ENCODE measurements around the gene CHD9.

CHD9 gene

DNA sequence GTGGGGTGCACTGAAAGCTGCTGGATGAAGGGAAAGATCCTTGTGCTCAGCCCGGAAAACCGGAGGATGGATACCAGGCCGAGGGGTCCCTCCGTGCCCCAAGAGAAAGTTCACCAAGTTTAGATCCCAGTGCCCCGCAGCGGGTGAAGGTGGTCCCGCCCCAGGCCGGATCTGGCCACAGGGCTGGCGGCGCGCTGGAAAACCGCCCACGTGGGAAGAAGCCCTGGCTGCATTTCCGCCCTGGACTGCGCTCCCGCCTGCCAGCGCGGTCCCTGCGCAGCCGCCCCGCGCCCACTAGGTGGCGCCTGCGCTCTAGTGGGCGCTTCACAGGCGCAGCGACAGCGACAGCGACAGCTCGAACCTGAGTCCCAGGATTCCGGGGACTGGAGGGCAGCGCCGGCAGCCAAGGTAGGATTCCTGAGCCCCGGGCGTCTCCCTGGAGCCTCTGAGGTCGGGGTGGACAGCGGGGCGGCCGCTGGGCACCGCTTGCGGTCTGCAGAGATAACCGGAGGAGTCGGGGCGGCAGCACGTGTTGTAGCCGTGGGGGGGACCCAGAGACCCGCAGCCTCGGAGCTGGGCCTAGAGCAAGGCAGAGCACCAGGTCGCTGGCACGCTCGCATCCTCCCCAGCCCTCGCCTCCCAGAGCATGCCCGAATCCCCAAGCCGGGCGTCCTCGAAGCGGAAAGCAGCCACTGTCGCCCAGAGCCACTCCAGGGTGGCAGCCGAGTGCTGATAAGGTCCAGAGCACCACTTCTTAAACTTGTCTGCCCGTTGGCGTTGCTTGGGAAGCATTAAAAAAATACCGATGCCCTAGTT, at the start of gene CHD9:
Gene CHD9, plus strand, starts transcription at position 322 of the 816 bp plus-strand sequence. CDS start 101,099 bp downstream, outside the sequence.
- peaks cover 4 to 48% (median 43%) of the 10 kb centered on the region in 5 donors for H3K4me1 ChIP-seq (ENCODE audit: control insufficient read depth in 5 of 5, insufficient read depth in 5 of 5, low read length in 5 of 5)
- no peaks in the 10 kb centered on the region for H3K9me3 ChIP-seq (ENCODE audit: control insufficient read depth in 5 of 5, low read length in 5 of 5)
- H3K9ac ChIP-seq (ENCODE audit: low read length in 5 of 5) = peak within 1 kb of the TSS; percentile 7 to 88 (median 75)
- H3K27me3 ChIP-seq (ENCODE audit: control insufficient read depth in 5 of 5, insufficient read depth in 4 of 5, low read length in 5 of 5) = no peaks in the 10 kb centered on the region
- H3K27ac ChIP-seq (ENCODE audit: low read depth, low read length) = peak within 1 kb of the TSS; percentile 82
- peak within 1 kb of the TSS; percentile 74 to 85 (median 77) for H3K4me3 ChIP-seq (ENCODE audit: low read depth in 1 of 5, low read length in 5 of 5)
- no peaks in the 10 kb centered on the region for H3K36me3 ChIP-seq (ENCODE audit: control insufficient read depth in 5 of 5, insufficient read depth in 5 of 5, low read length in 5 of 5)

DNA sequence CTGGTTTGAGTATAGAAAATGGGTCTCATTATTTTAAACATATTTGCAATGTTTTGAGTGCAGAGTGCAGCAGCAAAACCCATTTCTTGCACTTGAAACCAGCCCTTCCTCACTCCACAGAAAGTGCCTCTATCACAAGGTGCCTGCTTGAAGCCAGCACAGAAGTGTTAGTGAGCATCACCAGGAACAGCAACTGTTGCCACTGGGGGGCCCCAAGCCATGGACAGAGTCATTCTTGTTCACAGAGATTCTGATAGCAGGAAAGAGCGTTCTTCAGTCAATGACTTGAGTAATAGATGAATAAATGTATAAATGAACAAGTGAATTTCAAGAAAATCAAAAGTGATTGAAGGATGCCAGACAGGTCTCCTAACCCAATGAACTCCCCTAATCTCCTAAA, 47.7 kb upstream of the CHD9 start:
- Histone ChIP-seq H3K27me3 (ENCODE audit: control insufficient read depth in 5 of 5, insufficient read depth in 4 of 5, low read length in 5 of 5) (no peaks in the 10 kb centered on the region), H3K9ac (ENCODE audit: low read length in 5 of 5) (no peak overlapping the region), H3K4me3 (ENCODE audit: low read depth in 1 of 5, low read length in 5 of 5) (no peak overlapping the region), H3K27ac (ENCODE audit: low read depth, low read length) (no peak overlapping the region), H3K4me1 (ENCODE audit: control insufficient read depth in 5 of 5, insufficient read depth in 5 of 5, low read length in 5 of 5) (no peaks in the 10 kb centered on the region), H3K9me3 (ENCODE audit: control insufficient read depth in 5 of 5, low read length in 5 of 5) (peaks cover 0 to 2% (median 0%) of the 10 kb centered on the region in 5 donors), H3K36me3 (ENCODE audit: control insufficient read depth in 5 of 5, insufficient read depth in 5 of 5, low read length in 5 of 5) (peaks cover 0 to 2% (median 0%) of the 10 kb centered on the region in 5 donors)

DNA sequence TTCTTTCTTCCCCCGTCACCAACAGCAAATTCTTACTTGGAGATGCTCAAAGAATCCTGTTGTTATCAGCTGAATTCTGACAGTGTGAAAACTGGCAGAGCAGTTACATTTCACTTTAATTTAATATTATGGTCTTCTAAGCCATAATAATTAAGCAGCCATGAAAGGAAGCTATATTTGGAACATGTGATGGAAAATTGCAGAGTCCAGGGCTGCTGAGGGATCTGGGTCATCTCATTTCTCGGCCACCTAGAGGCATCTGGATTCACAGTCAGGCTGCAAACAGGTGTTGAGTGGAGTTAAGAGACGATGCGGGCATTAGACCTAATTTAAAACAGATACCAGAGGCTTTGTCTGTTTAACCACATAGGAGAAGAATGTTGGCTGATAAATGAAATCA, 40.5 kb upstream of the CHD9 start:
- no peak overlapping the region for H3K27ac ChIP-seq (ENCODE audit: low read depth, low read length)
- H3K4me1 ChIP-seq (ENCODE audit: control insufficient read depth in 5 of 5, insufficient read depth in 5 of 5, low read length in 5 of 5) = peaks cover 0 to 6% (median 4%) of the 10 kb centered on the region in 5 donors
- H3K27me3 ChIP-seq (ENCODE audit: control insufficient read depth in 5 of 5, insufficient read depth in 4 of 5, low read length in 5 of 5) = no peaks in the 10 kb centered on the region
- H3K4me3 ChIP-seq (ENCODE audit: low read depth in 1 of 5, low read length in 5 of 5) = no peak overlapping the region
- no peak overlapping the region for H3K9ac ChIP-seq (ENCODE audit: low read length in 5 of 5)
- H3K36me3 ChIP-seq (ENCODE audit: control insufficient read depth in 5 of 5, insufficient read depth in 5 of 5, low read length in 5 of 5) = no peaks in the 10 kb centered on the region
- peaks cover 0 to 2% (median 0%) of the 10 kb centered on the region in 5 donors for H3K9me3 ChIP-seq (ENCODE audit: control insufficient read depth in 5 of 5, low read length in 5 of 5)

DNA sequence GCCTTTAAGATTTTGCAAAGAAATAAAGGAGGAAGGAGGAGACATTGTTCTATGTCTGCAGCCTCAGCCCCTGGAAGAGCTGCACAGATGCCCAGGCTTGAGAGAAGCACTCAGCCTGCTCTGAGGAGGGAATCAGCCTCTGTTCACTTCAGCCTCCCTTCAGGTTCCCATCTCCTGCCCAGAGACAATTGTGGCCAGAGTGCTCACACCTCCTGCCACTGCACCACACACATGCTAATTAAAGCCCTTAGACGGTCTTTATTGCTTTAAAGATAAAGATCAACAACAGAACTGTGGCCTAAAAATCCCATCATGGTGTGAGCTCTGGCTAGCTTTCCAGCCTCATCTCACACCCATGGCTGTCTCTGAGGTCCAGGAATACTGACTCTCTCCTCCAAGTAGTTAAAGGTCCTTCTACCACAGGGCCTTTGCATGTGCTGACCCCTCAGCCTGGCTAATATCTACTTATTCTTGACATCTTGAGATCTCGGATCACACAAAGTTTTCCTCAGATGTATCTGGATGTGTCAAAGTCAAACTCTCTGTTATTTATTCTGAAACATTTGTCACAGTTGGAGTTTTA, 35.9 kb upstream of the CHD9 start:
- no peak overlapping the region for H3K4me3 ChIP-seq (ENCODE audit: low read depth in 1 of 5, low read length in 5 of 5)
- H3K9ac ChIP-seq (ENCODE audit: low read length in 5 of 5) = no peak overlapping the region
- H3K27ac ChIP-seq (ENCODE audit: low read depth, low read length) = no peak overlapping the region
- no peaks in the 10 kb centered on the region for H3K36me3 ChIP-seq (ENCODE audit: control insufficient read depth in 5 of 5, insufficient read depth in 5 of 5, low read length in 5 of 5)
- no peaks in the 10 kb centered on the region for H3K27me3 ChIP-seq (ENCODE audit: control insufficient read depth in 5 of 5, insufficient read depth in 4 of 5, low read length in 5 of 5)
- H3K9me3 ChIP-seq (ENCODE audit: control insufficient read depth in 5 of 5, low read length in 5 of 5) = no peaks in the 10 kb centered on the region
- H3K4me1 ChIP-seq (ENCODE audit: control insufficient read depth in 5 of 5, insufficient read depth in 5 of 5, low read length in 5 of 5) = peaks cover 0 to 5% (median 4%) of the 10 kb centered on the region in 5 donors

DNA sequence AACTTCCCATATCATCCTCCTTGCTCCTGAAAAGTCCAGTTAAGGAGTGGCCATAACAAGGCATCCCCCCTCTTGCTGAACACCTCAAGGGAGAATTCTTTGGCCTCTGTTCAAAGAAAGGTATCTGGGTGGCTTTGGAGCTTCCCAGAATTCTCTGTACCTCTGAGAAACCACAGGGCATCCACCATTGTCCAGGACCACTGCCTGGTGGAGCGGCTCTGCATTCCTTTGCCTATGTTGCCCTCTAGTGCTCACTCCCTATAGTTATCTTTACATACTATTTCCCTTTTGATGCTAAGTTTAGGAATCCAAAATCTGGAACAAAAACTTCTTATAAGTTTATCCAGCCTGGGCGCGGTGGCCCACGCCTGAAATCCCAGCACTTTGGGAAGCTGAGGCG, 32.4 kb upstream of the CHD9 start:
- no peaks in the 10 kb centered on the region for H3K36me3 ChIP-seq (ENCODE audit: control insufficient read depth in 5 of 5, insufficient read depth in 5 of 5, low read length in 5 of 5)
- no peaks in the 10 kb centered on the region for H3K9me3 ChIP-seq (ENCODE audit: control insufficient read depth in 5 of 5, low read length in 5 of 5)
- H3K4me3 ChIP-seq (ENCODE audit: low read depth in 1 of 5, low read length in 5 of 5) = no peak overlapping the region
- H3K27ac ChIP-seq (ENCODE audit: low read depth, low read length) = no peak overlapping the region
- no peak overlapping the region for H3K9ac ChIP-seq (ENCODE audit: low read length in 5 of 5)
- H3K27me3 ChIP-seq (ENCODE audit: control insufficient read depth in 5 of 5, insufficient read depth in 4 of 5, low read length in 5 of 5) = no peaks in the 10 kb centered on the region
- no peaks in the 10 kb centered on the region for H3K4me1 ChIP-seq (ENCODE audit: control insufficient read depth in 5 of 5, insufficient read depth in 5 of 5, low read length in 5 of 5)

- no peak overlapping the region for H3K9ac ChIP-seq (ENCODE audit: low read length in 5 of 5)
- no peak overlapping the region for H3K27ac ChIP-seq (ENCODE audit: low read depth, low read length)
- H3K9me3 ChIP-seq (ENCODE audit: control insufficient read depth in 5 of 5, low read length in 5 of 5) = no peaks in the 10 kb centered on the region
- H3K27me3 ChIP-seq (ENCODE audit: control insufficient read depth in 5 of 5, insufficient read depth in 4 of 5, low read length in 5 of 5) = no peaks in the 10 kb centered on the region
- no peaks in the 10 kb centered on the region for H3K36me3 ChIP-seq (ENCODE audit: control insufficient read depth in 5 of 5, insufficient read depth in 5 of 5, low read length in 5 of 5)
- no peaks in the 10 kb centered on the region for H3K4me1 ChIP-seq (ENCODE audit: control insufficient read depth in 5 of 5, insufficient read depth in 5 of 5, low read length in 5 of 5)
- no peak overlapping the region for H3K4me3 ChIP-seq (ENCODE audit: low read depth in 1 of 5, low read length in 5 of 5)
These were observed 30.7 kb upstream of the CHD9 start for GRCh38 chr16:53024045-53024444.

DNA sequence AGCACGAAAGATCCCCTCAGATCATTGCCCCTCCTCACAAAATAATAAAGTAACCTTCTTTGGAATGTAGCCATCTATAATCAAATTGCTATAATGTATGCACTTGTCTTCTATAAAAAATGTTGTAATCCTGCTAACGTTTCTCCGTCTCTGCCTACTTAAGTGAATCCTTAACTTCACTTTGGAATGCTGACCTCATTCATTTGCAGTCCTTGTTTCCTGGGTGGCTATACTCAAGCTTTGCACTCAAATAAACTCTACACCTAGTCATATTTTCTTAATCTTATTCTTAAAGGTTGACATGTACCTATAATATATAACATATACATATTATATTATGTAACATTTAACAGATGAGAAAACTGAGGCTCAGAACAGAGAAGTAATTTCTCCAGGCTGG, 24.8 kb upstream of the CHD9 start:
- Histone ChIP-seq H3K36me3 (ENCODE audit: control insufficient read depth in 5 of 5, insufficient read depth in 5 of 5, low read length in 5 of 5) (no peaks in the 10 kb centered on the region), H3K9ac (ENCODE audit: low read length in 5 of 5) (no peak overlapping the region), H3K27me3 (ENCODE audit: control insufficient read depth in 5 of 5, insufficient read depth in 4 of 5, low read length in 5 of 5) (no peaks in the 10 kb centered on the region), H3K27ac (ENCODE audit: low read depth, low read length) (no peak overlapping the region), H3K4me1 (ENCODE audit: control insufficient read depth in 5 of 5, insufficient read depth in 5 of 5, low read length in 5 of 5) (peaks cover 0 to 7% (median 0%) of the 10 kb centered on the region in 5 donors), H3K4me3 (ENCODE audit: low read depth in 1 of 5, low read length in 5 of 5) (no peak overlapping the region), H3K9me3 (ENCODE audit: control insufficient read depth in 5 of 5, low read length in 5 of 5) (no peaks in the 10 kb centered on the region)

GRCh38 chr16:53031323-53031942, 23.4 kb upstream of the CHD9 start:
- Histone ChIP-seq H3K4me1 (ENCODE audit: control insufficient read depth in 5 of 5, insufficient read depth in 5 of 5, low read length in 5 of 5) (peaks cover 0 to 7% (median 0%) of the 10 kb centered on the region in 5 donors), H3K9me3 (ENCODE audit: control insufficient read depth in 5 of 5, low read length in 5 of 5) (no peaks in the 10 kb centered on the region), H3K9ac (ENCODE audit: low read length in 5 of 5) (no peak overlapping the region), H3K27ac (ENCODE audit: low read depth, low read length) (no peak overlapping the region), H3K36me3 (ENCODE audit: control insufficient read depth in 5 of 5, insufficient read depth in 5 of 5, low read length in 5 of 5) (no peaks in the 10 kb centered on the region), H3K4me3 (ENCODE audit: low read depth in 1 of 5, low read length in 5 of 5) (no peak overlapping the region), H3K27me3 (ENCODE audit: control insufficient read depth in 5 of 5, insufficient read depth in 4 of 5, low read length in 5 of 5) (no peaks in the 10 kb centered on the region)

DNA sequence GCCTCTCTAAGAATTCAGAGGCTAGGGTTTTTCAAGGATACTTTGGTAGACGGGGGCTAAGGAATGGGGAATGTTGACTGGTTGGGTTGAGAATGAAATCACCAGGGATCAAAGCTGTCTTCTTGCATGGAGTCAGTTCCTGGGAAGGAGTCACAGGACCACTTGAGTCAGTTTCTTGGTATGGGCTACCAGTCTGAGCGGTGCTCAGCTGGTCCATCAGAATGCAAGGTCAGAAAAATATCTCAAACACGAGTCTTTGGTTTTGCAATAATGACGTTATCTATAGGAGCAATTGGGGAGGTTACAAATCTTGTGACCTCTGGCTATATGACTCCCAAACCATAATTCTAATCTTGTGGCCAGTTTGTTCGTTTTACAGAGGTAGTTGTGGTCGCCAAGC, 20.5 kb upstream of the CHD9 start:
- Histone ChIP-seq H3K27ac (ENCODE audit: low read depth, low read length) (no peak overlapping the region), H3K27me3 (ENCODE audit: control insufficient read depth in 5 of 5, insufficient read depth in 4 of 5, low read length in 5 of 5) (no peaks in the 10 kb centered on the region), H3K9ac (ENCODE audit: low read length in 5 of 5) (no peak overlapping the region), H3K4me1 (ENCODE audit: control insufficient read depth in 5 of 5, insufficient read depth in 5 of 5, low read length in 5 of 5) (peaks cover 0 to 7% (median 0%) of the 10 kb centered on the region in 5 donors), H3K9me3 (ENCODE audit: control insufficient read depth in 5 of 5, low read length in 5 of 5) (no peaks in the 10 kb centered on the region), H3K4me3 (ENCODE audit: low read depth in 1 of 5, low read length in 5 of 5) (no peak overlapping the region), H3K36me3 (ENCODE audit: control insufficient read depth in 5 of 5, insufficient read depth in 5 of 5, low read length in 5 of 5) (no peaks in the 10 kb centered on the region)

Measured in subcutaneous abdominal adipose tissue (tissue), 5 donors.